Measurements from ENCODE around the gene ELMO2. TPM values are rescaled to one million over a fixed set of nuclear protein-coding genes. Genes with fewer than 3 reads are reported as not detected.

The ELMO2 gene
- total RNA-seq, 4 donors from 2014 or later = 46.7 to 62.4 (median 55.1) TPM

DNA sequence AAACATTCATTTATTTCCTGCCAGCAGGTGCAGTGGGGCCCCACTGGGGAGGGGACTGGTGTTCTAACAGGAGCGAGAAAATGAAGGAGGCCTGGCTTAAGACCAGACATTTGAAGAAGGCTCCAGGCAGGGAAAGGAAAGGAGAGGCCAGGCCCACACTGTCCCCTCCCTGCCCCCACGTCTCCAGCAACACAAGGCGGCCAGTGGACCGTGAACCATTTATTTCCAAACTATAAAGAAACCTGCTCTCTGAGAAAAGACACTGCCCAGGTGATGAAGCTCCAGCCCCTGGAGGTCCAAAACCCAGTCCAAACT lies 56.7 kb downstream of the ELMO2 start:
- H3K4me3 ChIP-seq = no peak overlapping the region
- H3K9me3 ChIP-seq = no peaks in the 10 kb centered on the region
- TF ChIP-seq POLR2AphosphoS5 (IDR thresholded peaks at IDR 0.05) = no peak
- TF ChIP-seq, protein P1, sequence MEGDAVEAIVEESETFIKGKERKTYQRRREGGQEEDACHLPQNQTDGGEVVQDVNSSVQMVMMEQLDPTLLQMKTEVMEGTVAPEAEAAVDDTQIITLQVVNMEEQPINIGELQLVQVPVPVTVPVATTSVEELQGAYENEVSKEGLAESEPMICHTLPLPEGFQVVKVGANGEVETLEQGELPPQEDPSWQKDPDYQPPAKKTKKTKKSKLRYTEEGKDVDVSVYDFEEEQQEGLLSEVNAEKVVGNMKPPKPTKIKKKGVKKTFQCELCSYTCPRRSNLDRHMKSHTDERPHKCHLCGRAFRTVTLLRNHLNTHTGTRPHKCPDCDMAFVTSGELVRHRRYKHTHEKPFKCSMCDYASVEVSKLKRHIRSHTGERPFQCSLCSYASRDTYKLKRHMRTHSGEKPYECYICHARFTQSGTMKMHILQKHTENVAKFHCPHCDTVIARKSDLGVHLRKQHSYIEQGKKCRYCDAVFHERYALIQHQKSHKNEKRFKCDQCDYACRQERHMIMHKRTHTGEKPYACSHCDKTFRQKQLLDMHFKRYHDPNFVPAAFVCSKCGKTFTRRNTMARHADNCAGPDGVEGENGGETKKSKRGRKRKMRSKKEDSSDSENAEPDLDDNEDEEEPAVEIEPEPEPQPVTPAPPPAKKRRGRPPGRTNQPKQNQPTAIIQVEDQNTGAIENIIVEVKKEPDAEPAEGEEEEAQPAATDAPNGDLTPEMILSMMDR (IDR thresholded peaks at IDR 0.05) = no peak
- no peak for TF ChIP-seq EP300 (IDR thresholded peaks at IDR 0.05)
- TF ChIP-seq POLR2A (IDR thresholded peaks at IDR 0.05) = no peak
- H3K36me3 ChIP-seq = peaks cover 47% of the 10 kb centered on the region
- H3K4me1 ChIP-seq = peaks cover 30% of the 10 kb centered on the region
- peak overlapping the region; percentile 50 for H3K27ac ChIP-seq
- H3K27me3 ChIP-seq = no peaks in the 10 kb centered on the region
- DNase-seq (ENCODE audit: low spot score in 2 of 2) = no peak
- 78% methylated on average over 4 of the region's 4 CpGs for WGBS

DNA sequence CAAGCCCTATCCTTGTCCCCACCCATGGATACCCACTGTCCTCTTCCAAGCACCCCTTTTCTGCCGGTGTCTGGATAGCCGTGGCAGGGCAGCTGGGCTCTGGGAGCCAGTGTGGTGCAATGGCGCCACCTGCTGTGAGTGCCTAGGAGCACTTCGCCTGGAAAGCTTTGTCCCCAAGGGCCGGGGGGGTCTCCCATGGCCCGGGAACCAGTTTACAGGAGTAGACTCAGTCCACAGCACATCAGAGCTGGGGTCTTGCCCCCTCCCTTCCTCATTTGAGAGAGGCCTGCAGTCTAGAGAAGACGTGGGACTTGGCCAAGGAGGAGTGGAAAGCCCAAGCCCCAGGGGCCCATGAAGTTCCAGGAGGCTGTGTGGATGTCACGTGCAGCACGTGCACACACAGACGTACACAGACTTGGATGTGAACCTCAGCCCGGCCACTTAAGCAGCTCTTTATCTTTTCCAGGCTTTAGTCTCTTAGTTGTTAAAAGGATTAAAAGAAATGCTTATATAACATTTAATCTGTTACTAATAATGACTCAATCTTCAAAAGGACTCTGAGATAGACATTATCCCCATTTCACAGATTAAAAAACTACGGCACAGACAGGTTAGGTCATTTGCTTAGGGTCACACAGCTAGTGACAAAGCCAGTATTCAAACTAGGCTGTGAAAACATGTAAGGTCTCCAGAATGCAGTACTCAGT lies 57.2 kb downstream of the ELMO2 start:
- DNase-seq (ENCODE audit: low spot score in 2 of 2) = no peak
- Histone ChIP-seq H3K27me3 (no peaks in the 10 kb centered on the region), H3K4me3 (no peak overlapping the region), H3K9me3 (no peaks in the 10 kb centered on the region), H3K27ac (peak overlapping the region; percentile 50), H3K36me3 (peaks cover 42% of the 10 kb centered on the region), H3K4me1 (peaks cover 30% of the 10 kb centered on the region)
- WGBS = 33% methylated on average over 12 of the region's 12 CpGs
- TF ChIP-seq, protein P1 (IDR thresholded peaks at IDR 0.05) = peak; percentile 51 to 82
- TF ChIP-seq POLR2AphosphoS5 (IDR thresholded peaks at IDR 0.05) = no peak

DNA sequence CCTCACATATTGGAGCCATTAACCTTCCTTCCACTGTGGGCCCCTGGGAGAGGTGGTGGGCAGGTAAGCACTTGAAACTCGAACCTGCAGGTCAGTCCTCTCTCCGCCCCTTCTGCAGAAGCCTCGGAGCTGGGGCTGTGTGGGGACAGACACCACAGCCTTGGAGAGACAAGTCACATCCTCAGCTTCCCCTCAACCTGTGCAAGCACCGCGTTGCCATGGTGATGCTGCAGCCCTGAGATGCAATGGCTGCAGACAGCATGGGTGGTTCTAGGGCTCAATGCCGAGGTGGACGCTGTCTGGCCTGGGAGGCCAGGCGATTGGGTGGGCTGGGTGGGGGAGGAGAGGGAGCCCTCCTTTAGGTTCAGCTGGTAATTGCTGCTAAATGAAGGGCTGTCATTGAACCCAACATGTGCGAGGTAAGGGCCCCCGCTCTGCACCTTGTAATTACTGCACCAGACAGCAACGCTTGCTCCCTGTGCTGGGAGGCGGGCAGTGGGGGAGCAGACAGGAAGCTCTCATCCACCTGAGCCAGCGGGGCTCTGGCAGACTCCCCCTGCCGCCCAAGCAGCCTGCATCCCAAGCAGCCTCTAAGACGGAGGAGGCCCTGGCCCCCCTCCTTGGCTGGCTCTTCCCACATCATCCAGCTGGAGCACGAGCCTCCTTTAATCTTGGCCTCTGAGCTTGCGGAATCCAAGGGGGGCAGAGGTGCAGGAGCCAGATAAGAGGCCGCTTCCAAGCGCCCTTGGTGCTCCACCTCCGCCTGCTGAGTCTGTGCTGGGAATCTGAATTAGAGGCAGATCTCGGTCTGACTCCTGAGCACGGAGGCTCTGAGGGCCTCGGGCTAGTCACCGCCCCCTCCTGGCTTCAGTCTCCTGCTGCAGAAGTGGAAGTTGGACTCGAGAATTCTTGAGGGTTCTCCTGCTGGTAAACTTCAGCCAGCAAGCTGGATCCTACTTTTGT lies 58.3 kb downstream of the ELMO2 start:
- H3K4me3 ChIP-seq = no peak overlapping the region
- peaks cover 35% of the 10 kb centered on the region for H3K36me3 ChIP-seq
- peaks cover 37% of the 10 kb centered on the region for H3K4me1 ChIP-seq
- DNase-seq (ENCODE audit: low spot score in 2 of 2) = no peak
- peaks cover 3% of the 10 kb centered on the region for H3K27me3 ChIP-seq
- TF ChIP-seq POLR2AphosphoS5 (IDR thresholded peaks at IDR 0.05) = no peak
- TF ChIP-seq, protein P1 (IDR thresholded peaks at IDR 0.05) = no peak
- no peak for TF ChIP-seq EP300 (IDR thresholded peaks at IDR 0.05)
- no peak for TF ChIP-seq POLR2A (IDR thresholded peaks at IDR 0.05)
- no peaks in the 10 kb centered on the region for H3K9me3 ChIP-seq
- H3K27ac ChIP-seq = no peak overlapping the region
- 70% methylated on average over 16 of the region's 25 CpGs for WGBS

DNA sequence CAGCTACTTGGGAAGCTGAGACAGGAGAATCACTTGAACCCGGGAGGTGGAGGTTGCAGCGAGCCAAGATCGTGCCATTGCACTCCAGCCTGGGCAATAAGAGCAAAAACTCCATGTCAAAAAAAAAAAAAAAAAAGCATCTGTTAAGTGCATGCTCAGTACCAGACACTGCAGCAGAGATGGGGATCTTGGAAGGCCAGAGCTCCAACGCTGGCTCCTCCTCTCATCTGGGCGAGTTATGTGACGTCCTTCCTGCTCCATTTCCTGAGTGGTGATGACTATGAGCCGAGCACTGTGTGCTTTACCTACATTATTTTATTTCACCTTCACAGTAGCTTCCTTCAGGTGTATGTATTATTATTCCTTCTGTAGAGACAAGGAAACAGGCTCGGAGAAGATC lies 59.6 kb downstream of the ELMO2 start:
- no peak for DNase-seq (ENCODE audit: low spot score in 2 of 2)
- WGBS = 80% methylated on average over 8 of the region's 8 CpGs
- TF ChIP-seq EP300 (IDR thresholded peaks at IDR 0.05) (no peak), POLR2AphosphoS5 (IDR thresholded peaks at IDR 0.05) (no peak), POLR2A (IDR thresholded peaks at IDR 0.05) (no peak)
- TF ChIP-seq, protein P1 (IDR thresholded peaks at IDR 0.05) = no peak

More for the DNA sequence above, 59.6 kb downstream of the ELMO2 start:
- H3K27ac ChIP-seq = no peak overlapping the region
- peaks cover 44% of the 10 kb centered on the region for H3K4me1 ChIP-seq
- H3K9me3 ChIP-seq = no peaks in the 10 kb centered on the region
- no peak overlapping the region for H3K4me3 ChIP-seq
- peaks cover 27% of the 10 kb centered on the region for H3K36me3 ChIP-seq
- peaks cover 16% of the 10 kb centered on the region for H3K27me3 ChIP-seq
